GM21360 (cell line): ENCODE data around the gene RNU6-1.

Experiments used
- ATAC-seq: cut with Tn5 transposase; IDR thresholded peaks from one replicate; pipeline ENCODE4 v1.9.1; 2021; ENCODE audit warnings: mild to moderate bottlenecking, moderate library complexity; ENCODE audit not compliant: unreplicated experiment

The RNU6-1 gene

GRCh38 chr15:67859331-67859946 lies 19.6 kb upstream of the RNU6-1 start:
- no peak for ATAC-seq

DNA sequence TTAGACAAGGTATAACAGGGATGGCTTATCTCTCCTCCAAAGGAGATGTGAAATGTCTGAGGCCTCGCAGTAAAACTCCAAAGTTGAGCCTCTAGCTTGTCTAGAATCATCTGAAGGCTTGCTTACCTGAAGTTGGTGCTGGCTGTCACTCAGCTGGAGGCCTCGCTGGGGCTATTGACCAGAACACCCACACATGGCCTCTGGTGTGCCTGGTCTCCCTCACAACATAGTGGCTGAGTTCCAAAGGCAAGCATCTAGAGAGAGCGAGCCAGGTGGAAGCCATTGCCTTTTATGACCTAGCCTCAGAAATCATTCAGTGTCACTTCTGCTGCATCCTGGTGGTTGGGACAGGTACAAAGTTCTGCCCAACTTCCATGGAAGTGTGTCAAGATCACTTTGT lies 17.4 kb upstream of the RNU6-1 start:
- no peak for ATAC-seq

DNA sequence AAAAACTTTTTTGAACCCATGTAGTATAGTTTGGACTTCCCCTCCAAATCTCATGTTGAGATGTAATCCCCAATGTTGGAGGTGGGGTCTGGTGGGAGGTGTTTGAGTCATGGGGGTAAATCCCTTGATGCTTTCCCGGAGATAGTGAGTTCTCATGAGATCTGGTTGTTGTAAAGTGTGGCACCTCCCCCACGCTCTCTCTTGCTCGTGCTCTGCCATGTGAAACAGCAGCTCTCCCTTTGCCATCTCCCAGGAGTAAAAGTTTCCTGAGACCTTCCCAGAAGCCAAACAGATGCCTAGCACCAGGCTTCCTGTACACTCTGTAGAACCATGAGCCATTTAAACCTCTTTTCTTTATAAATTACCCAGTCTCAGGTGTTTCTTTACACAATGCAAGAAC lies 16.0 kb upstream of the RNU6-1 start:
- ATAC-seq: no peak

GRCh38 chr15:67854358-67854757 lies 14.5 kb upstream of the RNU6-1 start:
- no peak for ATAC-seq

DNA sequence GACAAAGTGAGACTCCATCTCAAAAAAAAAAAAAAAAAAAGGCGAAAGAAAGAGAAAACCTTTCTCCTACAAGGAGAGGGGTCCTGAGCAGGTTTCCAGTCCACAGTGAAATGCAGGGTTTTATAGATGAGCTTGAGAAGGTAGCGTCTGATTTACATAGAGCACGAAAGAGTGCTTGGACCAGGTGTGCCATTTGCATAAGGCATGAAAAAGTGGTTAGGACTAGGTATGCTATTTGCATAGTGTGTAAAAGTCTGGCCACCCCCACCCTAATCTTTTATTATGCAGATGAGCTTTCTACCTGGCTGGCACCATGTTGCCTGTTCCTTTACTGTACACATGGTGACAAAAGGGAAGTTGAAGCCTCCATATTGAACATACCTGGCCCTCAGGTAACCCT lies 13.6 kb upstream of the RNU6-1 start:
- ATAC-seq: no peak

DNA sequence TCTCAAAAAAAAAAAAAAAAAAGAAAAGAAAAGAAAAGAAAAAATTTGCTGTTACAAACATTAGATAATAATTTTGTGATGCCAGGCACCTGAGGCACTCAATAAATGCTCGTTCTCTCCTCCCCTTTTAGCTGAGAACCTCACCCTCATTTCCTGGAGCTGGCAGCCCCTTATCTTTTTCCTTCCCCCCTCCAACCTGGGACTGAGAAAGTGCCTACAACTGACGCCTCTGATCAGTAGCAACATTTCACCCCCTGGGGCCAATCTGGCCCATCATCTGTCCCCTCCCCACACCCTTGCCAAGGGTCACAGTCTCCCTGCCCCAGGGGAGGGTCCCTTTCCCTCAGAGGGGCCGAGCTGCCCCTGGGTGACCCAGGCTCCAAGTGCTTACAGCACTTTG lies 12.6 kb upstream of the RNU6-1 start:
- ATAC-seq: no peak

DNA sequence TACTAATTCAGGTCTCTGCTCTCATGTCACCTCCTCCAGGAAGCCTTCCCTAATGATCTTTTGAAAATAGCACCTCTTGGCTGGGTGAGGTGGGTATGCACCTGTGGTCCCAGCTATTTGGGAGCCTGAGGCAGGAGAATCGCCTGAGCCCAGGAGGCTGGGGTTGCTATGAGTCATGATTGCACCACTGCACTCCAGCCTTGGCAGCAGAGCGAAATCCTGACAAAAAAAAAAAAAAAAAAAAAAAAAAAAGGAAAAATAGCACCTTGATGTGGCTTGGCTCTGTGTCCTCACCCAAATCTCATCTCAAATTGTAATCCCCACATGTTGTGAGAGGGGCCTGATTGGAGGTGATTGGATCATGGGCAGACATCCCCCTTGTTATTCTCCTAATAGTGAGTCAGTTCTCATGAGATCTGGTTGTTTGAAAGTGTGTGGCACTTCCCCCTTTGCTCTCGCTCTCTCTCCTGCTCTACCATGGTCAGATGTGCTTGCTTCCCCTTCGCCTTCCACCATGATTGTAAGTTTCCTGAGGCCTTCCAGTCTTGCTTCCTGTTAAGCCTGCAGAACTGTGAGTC lies 11.2 kb upstream of the RNU6-1 start:
- ATAC-seq: no peak

GRCh38 chr15:67850336-67850735 lies 10.5 kb upstream of the RNU6-1 start:
- ATAC-seq: no peak

- no peak for ATAC-seq
Measured at GRCh38 chr15:67849538-67849937, 9.7 kb upstream of the RNU6-1 start.

GRCh38 chr15:67845974-67846373 lies 6.1 kb upstream of the RNU6-1 start:
- ATAC-seq: no peak

- no peak for ATAC-seq
Measured at GRCh38 chr15:67843571-67844387, 3.9 kb upstream of the RNU6-1 start.

- ATAC-seq: no peak
Measured at GRCh38 chr15:67843092-67843501, 3.3 kb upstream of the RNU6-1 start.

DNA sequence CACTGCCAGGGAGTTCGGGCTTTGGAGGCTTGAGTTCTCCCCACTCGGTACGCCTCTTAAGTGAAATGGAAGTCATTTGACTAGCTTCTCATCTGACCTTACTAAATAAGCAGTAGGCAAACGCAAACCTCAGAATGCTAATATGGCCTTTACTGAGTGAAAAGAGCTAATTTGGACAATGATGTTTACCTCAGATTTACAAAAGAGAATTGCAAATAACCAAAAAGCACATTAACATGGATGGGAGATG lies 1.6 kb upstream of the RNU6-1 start:
- no peak for ATAC-seq

GRCh38 chr15:67840749-67841512 lies 1.1 kb upstream of the RNU6-1 start:
- ATAC-seq: no peak

GRCh38 chr15:67839499-67839928 lies 331 bp downstream of the RNU6-1 start:
- peak; percentile 6 for ATAC-seq

GRCh38 chr15:67838789-67839332 lies 984 bp downstream of the RNU6-1 start:
- no peak for ATAC-seq

GRCh38 chr15:67836955-67837354 lies 2.9 kb downstream of the RNU6-1 start:
- ATAC-seq: no peak

GRCh38 chr15:67836477-67836876 lies 3.4 kb downstream of the RNU6-1 start:
- ATAC-seq: no peak

DNA sequence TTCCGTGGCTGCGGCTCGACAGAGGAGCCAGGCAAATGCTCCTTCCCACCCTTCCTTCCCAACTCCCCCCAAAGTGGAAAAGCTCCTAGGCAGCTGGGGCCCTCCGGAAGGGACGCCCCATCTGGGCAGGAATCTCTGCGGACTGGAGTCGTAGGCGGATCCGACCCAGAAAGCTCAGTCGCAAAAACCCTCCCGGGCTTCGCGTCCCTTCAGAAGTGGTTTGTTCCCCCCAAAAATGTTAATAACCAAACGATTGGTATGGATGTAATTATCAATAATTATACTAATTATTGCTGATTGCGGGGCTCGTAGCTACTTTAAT lies 3.8 kb downstream of the RNU6-1 start:
- no peak for ATAC-seq

DNA sequence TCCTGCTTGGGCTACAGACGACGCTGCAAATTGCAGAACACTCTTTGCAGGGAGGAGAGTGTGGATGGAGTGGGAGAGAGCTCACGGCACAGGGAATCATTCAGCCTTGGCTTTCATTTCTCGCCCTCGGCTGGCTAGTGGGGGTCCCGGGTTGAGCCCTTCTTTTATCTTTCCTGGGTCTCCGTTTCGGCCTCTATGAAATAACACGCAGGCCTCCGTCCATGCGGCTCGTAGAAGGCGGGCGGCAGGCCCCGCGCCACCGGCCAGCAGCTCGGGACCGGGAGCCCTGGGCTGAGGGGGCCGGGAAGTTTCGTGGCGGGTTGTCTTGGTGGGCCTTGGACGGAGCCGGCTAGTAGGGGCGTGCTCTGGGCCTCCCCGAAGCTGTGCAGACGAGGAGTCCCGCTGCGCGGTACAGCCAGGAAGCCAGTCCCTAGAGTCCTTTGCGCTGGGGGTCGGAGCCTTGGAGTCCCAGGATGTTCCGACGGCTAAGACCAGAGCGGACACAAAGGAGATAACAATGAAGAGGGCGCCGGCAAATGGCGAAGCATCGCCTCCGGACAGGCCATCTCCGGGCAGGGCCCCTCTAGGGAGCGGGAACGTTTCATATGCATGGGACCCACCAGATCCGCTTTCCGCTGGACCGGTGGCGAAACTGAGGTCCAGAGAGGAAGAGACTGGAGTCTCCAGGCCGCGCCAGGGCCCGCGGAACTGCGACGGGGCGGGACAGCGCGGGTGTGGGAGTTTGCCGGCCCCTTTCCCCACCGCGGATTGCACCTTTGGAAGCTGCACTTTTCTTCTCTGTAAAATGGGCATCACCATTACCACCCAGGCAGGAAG lies 4.3 kb downstream of the RNU6-1 start:
- no peak for ATAC-seq
